Fibroblast of skin of right quadriceps (primary cell): ENCODE data around the gene RTEL1.
A peak's percentile ranks its signal among the peaks of the same experiment; 100 is the strongest.

ENCODE experiments used
- DNase-seq: peaks from one replicate; pipeline ENCODE4 v3.0.0-alpha.2; 2013

The RTEL1 gene

GRCh38 chr20:63731410-63731809, 73.3 kb downstream of the RTEL1 start:
- DNase-seq: no peak

DNA sequence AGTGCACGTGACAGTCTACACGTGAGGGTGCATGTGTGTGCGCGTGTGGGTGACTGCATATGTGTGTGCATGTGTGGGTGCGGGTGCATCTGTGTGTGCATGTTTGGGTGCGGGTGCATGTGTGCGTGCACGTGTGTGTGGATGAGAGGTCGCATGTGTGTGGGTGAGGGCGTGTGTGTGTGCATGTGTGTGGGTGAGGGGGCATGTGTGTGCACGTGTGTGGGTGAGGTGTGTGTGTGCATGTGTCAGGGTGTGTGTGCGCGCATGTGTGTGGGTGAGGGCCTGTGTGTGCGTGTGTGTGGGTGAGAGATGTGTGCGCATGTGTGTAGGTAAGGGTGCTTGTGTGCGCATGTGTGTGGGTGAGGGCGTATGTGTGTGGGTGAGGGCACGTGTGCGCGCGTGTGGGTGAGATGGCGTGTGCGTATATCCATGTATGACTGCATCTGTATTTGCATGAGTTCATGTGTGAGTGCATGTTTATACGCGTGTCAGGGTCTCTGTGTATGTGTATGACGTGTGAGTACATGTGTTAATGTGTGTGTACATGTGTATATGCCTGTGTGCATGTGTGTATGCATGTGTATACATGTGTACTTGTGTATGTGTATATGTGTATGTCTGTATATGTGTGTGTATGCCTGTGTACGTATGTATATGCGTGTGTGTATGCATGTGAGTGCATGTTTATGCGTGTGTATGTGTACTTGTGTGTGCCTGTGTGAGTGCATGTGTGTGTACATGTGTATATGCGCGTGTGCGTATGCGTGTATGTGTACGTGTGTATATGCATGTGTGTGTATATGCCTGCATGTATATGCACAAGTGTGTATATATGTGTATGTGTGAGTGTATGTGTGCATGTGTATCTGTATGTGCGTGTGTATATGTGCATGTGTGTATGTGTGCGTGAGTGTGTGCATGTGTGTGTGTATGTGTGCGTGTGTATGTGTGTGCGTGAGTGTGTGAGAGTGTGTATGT, 74.3 kb downstream of the RTEL1 start:
- no peak for DNase-seq

GRCh38 chr20:63733117-63733516, 75.0 kb downstream of the RTEL1 start:
- no peak for DNase-seq

- DNase-seq: no peak
Observed at GRCh38 chr20:63733579-63734081, 75.5 kb downstream of the RTEL1 start.

DNA sequence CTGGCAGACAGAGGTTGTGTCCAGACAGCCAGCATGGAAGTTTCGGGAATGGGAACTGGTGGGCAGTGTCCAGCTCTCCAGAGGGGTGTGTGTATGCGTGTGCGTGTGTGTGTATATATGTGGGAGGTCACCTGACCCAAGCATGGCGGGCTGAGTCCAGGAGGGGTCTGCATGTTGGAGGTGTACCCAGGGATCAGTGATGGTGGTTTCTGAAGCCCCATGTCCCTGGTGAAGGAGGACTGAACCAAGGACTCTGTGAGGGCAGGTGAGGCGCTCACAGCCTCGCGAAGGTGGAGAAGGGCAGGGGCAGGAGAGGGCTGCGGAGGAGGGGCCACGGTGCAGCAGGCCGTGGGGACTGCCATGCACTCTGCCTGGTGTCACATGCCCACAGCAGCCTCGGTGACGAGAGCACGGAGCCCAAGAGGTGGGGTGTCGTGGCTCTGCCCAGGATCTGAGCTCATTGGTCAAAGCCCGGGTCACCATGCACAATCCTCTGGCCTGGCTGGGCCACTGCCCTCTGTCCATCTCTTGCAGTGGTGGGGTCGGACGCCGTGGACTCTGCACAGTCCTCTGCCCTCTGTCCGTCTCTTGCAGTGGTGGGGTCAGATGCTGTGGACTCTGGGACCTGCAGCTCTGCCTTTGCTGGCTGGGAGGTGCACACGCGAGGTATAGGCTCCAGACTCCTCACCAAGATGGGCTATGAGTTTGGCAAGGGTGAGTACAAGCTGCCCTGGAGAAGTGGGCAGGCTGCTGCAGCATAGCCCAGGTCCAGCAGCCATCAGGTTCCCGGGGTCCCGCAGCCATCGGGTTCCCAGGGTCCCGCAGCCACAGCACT, 76.2 kb downstream of the RTEL1 start:
- DNase-seq: no peak

DNA sequence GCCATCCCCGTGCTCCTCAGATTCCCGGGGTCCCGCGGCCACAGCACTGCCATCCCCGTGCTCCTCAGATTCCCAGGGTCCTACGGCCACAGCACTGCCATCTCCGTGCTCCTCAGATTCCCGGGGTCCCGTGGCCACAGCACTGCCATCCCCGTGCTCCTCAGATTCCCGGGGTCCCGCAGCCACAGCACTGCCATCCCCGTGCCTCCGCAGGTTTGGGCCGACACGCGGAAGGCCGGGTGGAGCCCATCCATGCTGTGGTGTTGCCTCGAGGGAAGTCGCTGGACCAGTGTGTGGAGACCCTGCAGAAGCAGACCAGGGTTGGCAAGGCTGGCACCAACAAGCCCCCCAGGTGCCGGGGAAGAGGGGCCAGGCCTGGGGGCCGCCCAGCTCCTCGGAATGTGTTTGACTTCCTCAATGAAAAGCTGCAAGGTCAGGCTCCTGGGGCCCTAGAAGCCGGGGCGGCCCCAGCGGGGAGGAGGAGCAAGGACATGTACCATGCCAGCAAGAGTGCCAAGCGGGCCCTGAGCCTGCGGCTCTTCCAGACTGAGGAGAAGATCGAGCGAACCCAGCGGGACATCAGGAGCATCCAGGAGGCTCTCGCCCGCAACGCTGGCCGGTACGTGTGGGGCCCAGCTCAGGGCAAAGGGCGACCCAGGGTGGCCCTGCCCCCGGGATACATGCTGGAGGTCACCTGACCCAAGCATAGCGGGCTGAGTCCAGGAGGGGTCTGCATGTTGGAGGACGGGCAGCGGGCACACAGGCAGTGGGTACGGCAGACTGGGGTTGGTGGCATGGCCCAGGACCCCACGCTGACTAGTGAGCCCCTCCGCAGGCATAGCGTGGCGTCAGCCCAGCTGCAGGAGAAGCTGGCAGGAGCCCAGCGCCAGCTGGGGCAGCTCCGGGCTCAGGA, 77.1 kb downstream of the RTEL1 start:
- no peak for DNase-seq

DNA sequence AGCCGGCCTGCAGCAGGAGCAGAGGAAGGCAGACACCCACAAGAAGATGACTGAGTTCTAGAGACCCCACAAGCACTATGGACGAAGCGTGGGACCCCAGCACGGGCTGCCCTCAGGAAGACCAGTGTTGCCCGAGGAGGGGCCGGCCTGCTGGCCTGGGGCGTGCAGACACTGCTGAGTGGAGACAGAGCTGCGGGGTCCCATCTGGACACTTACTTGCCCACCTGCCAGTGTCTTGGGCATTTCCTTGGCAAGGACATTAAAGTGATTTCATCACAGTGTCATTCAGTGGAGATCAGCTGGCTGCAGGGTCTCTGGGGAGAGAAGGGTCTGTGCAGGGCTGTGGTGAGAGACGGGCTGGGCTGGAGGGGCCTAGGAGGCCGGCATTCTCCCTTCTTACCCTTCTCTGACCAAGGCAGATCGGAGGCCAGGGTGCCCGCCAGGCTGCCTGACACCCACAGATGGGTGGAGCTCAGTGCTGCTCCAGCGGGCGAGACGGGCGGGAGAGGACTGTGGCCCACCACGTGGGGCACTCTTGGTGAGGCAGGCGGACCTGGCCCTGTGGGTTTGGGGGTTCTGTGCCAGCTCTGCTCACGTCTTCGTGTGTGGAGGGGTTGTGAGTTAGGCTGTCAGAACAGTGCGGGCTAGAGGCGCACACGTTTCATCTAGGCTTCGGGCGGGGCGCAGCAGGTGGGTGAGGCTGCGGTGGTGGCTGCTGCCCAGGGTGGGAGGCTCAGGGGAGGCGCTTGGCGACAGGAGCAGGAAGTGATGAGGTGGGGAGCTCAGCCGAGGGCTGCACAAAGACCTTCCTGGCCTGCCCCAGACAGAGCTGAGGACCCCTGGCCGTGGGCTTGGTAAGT, 78.0 kb downstream of the RTEL1 start, which contains the start of gene LIME1:
LIME1 (plus strand) TSS at position 806 of the 860 bp plus-strand sequence. CDS start 886 bp downstream, outside the sequence.
- DNase-seq: no peak

DNA sequence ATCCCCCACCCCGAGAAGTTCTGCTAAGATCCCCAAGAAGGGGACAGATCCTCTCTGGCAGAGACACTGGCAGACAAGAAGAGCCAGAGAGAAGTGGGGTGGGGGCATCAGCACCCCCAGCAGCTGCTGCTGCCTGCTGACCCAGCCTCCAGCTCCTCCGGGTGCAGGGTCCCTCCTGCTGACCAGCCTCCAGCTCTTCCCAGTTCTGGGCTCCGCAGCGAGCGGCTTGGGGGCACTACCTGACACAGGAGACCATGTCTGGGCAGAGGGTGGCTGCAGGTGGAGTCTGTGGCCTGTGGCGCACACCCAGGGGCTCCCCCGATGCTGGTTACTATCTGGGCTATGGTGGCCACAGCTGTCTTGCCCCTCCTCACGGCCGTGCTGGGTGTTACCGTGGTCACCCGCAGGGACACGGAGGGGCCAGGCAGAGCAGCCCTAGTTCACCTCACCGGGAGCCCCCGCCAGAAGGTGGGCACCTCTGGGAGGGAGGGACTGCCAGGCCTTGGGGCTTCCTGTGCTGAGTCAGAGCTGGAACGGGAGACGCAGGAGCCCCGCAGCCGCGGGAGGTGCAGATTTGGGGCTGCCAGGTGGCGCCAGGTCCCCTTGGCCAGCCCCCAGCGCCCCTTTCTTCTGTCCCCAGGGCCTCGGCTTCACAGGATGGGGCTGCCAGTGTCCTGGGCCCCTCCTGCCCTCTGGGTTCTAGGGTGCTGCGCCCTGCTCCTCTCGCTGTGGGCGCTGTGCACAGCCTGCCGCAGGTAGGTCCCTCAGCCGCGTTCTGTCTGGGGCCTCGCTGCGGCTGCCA, 79.0 kb downstream of the RTEL1 start:
- no peak for DNase-seq

GRCh38 chr20:63737695-63737944, 79.5 kb downstream of the RTEL1 start:
- no peak for DNase-seq

DNA sequence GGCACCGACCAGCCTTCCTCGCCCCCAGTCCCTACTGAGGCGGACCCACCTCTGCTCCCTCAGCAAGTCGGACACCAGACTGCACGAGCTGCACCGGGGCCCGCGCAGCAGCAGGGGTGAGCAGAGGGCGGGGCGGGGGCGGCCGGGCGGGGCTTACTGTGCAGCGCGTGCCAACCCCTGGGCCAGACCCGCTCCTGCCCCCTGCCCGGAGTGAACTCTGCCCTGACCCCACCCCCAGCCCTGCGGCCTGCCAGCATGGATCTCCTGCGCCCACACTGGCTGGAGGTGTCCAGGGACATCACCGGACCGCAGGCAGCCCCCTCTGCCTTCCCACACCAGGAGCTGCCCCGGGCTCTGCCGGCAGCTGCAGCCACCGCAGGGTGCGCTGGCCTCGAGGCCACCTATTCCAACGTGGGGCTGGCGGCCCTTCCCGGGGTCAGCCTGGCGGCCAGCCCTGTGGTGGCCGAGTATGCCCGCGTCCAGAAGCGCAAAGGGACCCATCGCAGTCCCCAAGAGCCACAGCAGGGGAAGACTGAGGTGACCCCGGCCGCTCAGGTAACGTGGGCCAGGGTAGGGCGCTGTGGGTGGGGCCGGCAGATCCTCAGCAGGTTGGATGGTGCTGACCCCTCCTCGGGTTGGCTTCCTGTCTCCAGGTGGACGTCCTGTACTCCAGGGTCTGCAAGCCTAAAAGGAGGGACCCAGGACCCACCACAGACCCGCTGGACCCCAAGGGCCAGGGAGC, 80.0 kb downstream of the RTEL1 start:
- no peak for DNase-seq

DNA sequence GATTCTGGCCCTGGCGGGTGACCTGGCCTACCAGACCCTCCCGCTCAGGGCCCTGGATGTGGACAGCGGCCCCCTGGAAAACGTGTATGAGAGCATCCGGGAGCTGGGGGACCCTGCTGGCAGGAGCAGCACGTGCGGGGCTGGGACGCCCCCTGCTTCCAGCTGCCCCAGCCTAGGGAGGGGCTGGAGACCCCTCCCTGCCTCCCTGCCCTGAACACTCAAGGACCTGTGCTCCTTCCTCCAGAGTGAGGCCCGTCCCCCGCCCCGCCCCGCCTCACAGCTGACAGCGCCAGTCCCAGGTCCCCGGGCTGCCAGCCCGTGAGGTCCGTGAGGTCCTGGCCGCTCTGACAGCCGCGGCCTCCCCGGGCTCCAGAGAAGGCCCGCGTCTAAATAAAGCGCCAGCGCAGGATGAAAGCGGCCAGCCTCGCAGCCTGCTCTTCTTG, 80.6 kb downstream of the RTEL1 start:
- DNase-seq: peak; percentile 12

GRCh38 chr20:63739130-63740069, 81.3 kb downstream of the RTEL1 start, which contains the start of gene SLC2A4RG:
SLC2A4RG (plus strand) TSS chr20:63739776; CDS start chr20:63739913, 137 bp downstream.
- DNase-seq: peak; percentile 72

GRCh38 chr20:63740070-63740626, 82.0 kb downstream of the RTEL1 start:
- peak; percentile 37 for DNase-seq

DNA sequence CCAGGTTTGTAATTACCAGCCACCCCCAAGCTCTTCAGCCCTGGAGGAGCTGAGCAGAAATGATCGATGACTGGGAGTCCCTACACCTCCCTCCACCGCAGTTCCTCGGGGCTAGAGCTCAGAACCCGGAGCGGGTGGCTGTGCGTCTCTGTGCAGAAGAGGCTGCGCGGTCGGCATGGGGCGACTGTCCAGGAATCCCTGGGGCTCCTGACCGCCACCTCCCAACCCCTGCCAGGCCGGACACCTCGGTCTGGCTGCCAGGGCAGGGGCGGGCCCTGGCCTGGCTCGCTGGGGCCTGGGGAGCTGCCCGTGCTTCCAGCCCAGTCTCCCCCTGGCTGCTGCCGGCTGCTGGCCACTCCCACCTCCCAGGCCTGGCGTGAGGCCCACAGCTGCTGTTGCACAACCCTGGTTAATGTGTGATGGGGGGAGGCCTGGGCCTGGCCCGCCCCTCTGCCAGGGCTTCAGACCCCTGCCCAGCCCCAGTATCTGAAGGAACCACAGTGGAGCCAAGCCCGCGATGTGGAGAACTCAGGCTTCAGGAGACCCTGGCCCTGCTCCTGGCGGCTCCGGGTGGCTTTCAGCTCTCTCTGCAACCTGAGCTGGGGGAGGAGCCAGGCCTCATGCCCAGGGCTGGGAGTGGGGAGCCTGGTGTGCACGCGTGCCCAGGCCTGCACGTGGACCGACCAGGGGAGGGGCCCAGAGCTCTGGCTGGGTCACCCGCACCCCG, 82.7 kb downstream of the RTEL1 start:
- peak; percentile 86 for DNase-seq

DNA sequence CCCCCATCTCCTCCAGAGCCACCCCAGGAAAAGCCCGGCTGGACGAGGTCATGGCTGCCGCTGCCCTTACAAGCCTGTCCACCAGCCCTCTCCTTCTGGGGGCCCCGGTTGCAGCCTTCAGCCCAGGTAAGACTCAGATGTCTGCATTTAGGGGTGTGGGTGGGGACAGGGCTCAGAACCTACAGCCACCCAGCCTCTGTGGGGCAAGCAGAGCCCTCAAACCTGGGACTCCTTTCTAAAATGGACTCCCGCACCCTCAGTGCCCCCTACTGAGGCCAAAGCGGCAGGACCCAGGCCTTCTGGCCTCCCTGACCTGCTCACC, 83.2 kb downstream of the RTEL1 start:
- no peak for DNase-seq

DNA sequence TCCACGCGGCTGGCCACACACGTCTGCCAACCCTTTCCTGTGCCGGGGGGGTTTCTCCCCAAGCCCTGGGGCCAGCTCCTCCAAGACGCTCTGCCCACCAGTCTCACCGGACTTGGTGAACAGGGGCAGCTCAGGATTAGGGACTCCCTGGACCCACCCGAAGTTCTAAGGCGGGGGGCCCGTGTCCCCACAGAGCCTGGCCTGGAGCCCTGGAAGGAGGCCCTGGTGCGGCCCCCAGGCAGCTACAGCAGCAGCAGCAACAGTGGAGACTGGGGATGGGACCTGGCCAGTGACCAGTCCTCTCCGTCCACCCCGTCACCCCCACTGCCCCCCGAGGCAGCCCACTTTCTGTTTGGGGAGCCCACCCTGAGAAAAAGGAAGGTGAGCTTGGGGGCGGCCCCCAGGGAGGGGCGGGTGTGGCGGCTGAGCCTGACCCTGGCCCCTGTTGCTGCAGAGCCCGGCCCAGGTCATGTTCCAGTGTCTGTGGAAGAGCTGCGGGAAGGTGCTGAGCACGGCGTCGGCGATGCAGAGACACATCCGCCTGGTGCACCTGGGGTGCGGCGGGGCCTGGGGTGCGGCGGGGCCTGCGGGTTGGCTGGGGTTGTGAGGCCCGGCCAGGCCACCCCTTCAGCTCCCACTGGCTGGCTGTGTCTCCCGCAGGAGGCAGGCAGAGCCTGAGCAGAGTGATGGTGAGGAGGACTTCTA, 83.7 kb downstream of the RTEL1 start:
- no peak for DNase-seq
